ENCODE data around the gene CYBA. TPM values are rescaled to one million over a fixed set of nuclear protein-coding genes. Genes with fewer than 3 reads are reported as not detected.

The CYBA gene
- total RNA-seq, 1 donor from 2014 or later, result 90.8 TPM

- Histone ChIP-seq H3K27ac (ENCODE audit: low read depth, low read length) (peak overlapping the region; percentile 88), H3K4me1 (ENCODE audit: control insufficient read depth in 3 of 3, insufficient read depth in 3 of 3, low read length in 3 of 3) (peaks cover 20 to 45% (median 33%) of the 10 kb centered on the region in 3 donors), H3K27me3 (ENCODE audit: control insufficient read depth in 3 of 3, insufficient read depth in 3 of 3, low read length in 3 of 3) (peaks cover 0 to 26% (median 16%) of the 10 kb centered on the region in 3 donors), H3K9me3 (ENCODE audit: control insufficient read depth in 3 of 3, low read length in 3 of 3) (no peaks in the 10 kb centered on the region), H3K4me3 (ENCODE audit: low read length in 3 of 3) (peak overlapping the region in 1 of 3 donors; percentile 85), H3K36me3 (ENCODE audit: control insufficient read depth in 3 of 3, insufficient read depth in 3 of 3, low read length in 3 of 3) (no peaks in the 10 kb centered on the region), H3K9ac (ENCODE audit: low read depth in 1 of 3, low read length in 3 of 3) (peak overlapping the region; percentile 51 to 74 (median 59))
Measured at GRCh38 chr16:88687254-88687576, 36.4 kb upstream of the CYBA start.

DNA sequence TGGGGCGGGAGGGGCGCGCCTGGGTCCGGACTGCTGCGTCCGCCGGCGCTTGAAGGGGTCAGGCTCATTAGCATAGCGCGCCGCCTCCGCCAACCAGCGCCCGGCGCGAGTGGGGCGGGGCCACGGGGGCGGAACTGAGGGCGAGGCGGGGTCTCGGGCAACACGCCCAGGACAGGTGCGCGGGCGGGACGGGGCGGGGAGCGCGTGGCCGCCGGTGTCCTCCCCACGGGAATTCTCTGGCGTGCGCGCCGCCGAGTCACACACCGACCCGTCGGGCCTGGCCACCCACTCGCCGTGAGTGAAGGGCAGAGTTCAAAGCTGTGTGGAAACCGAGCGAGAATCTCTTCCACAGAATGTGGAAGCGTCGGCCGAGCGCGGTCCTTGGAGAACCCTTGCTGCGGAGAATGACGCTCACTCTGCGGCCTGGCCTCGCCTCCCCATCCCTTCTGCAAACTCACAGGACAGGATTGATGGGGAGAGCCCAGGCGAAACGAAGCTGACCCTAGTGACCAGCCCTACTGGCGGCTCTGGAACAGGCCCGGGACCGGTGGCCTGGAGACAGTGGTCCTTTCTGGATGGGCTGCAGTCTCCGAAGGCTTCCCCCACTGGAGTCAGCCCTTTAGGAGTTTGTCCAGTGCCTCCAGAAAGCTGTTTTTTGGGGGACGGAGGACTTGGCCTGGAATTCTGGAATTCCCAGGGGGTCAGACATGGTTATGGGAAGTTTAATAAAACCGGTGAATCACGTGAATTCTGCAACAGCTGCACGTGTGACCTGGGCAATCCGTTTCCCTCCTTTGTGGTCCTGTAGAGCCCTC, 35.8 kb upstream of the CYBA start, which contains the start of gene SNAI3:
Gene SNAI3, minus strand, starts transcription at position 69 of the 815 bp plus-strand sequence. CDS start 101 bp downstream, outside the sequence.
- Histone ChIP-seq H3K27me3 (ENCODE audit: control insufficient read depth in 3 of 3, insufficient read depth in 3 of 3, low read length in 3 of 3) (peaks cover 0 to 26% (median 16%) of the 10 kb centered on the region in 3 donors), H3K9me3 (ENCODE audit: control insufficient read depth in 3 of 3, low read length in 3 of 3) (no peaks in the 10 kb centered on the region), H3K36me3 (ENCODE audit: control insufficient read depth in 3 of 3, insufficient read depth in 3 of 3, low read length in 3 of 3) (no peaks in the 10 kb centered on the region), H3K27ac (ENCODE audit: low read depth, low read length) (peak within 1 kb of the TSS; percentile 88), H3K4me3 (ENCODE audit: low read length in 3 of 3) (peak within 1 kb of the TSS; percentile 61 to 85 (median 75)), H3K9ac (ENCODE audit: low read depth in 1 of 3, low read length in 3 of 3) (peak within 1 kb of the TSS; percentile 76 to 85 (median 79)), H3K4me1 (ENCODE audit: control insufficient read depth in 3 of 3, insufficient read depth in 3 of 3, low read length in 3 of 3) (peaks cover 20 to 51% (median 35%) of the 10 kb centered on the region in 3 donors)

DNA sequence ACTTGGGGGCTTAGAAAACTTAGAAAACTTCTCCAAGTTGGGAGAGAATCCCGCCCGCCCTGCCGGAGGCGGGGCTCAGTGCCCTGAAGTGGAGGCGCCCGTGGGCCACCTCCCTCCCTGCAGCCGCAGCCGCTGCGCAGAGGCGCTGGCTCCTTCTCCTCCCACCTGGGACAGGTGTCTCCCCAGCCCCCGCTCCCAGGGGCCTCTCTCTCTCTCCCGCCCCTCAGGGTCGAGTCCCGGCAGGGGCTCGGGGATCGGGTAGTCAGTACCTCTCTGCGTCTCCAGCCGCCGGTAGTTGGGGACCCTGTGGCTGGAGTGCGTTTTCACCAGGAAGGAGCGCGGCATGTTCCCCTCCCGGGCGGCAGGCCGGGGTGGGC, 35.2 kb upstream of the CYBA start:
- Histone ChIP-seq H3K9me3 (ENCODE audit: control insufficient read depth in 3 of 3, low read length in 3 of 3) (no peaks in the 10 kb centered on the region), H3K27ac (ENCODE audit: low read depth, low read length) (peak overlapping the region; percentile 65), H3K36me3 (ENCODE audit: control insufficient read depth in 3 of 3, insufficient read depth in 3 of 3, low read length in 3 of 3) (peaks cover 0 to 2% (median under 1%) of the 10 kb centered on the region in 3 donors), H3K27me3 (ENCODE audit: control insufficient read depth in 3 of 3, insufficient read depth in 3 of 3, low read length in 3 of 3) (peaks cover 0 to 26% (median 17%) of the 10 kb centered on the region in 3 donors), H3K4me1 (ENCODE audit: control insufficient read depth in 3 of 3, insufficient read depth in 3 of 3, low read length in 3 of 3) (peaks cover 25 to 57% (median 35%) of the 10 kb centered on the region in 3 donors), H3K4me3 (ENCODE audit: low read length in 3 of 3) (peak overlapping the region; percentile 61 to 85 (median 75)), H3K9ac (ENCODE audit: low read depth in 1 of 3, low read length in 3 of 3) (peak overlapping the region; percentile 76 to 85 (median 79))

DNA sequence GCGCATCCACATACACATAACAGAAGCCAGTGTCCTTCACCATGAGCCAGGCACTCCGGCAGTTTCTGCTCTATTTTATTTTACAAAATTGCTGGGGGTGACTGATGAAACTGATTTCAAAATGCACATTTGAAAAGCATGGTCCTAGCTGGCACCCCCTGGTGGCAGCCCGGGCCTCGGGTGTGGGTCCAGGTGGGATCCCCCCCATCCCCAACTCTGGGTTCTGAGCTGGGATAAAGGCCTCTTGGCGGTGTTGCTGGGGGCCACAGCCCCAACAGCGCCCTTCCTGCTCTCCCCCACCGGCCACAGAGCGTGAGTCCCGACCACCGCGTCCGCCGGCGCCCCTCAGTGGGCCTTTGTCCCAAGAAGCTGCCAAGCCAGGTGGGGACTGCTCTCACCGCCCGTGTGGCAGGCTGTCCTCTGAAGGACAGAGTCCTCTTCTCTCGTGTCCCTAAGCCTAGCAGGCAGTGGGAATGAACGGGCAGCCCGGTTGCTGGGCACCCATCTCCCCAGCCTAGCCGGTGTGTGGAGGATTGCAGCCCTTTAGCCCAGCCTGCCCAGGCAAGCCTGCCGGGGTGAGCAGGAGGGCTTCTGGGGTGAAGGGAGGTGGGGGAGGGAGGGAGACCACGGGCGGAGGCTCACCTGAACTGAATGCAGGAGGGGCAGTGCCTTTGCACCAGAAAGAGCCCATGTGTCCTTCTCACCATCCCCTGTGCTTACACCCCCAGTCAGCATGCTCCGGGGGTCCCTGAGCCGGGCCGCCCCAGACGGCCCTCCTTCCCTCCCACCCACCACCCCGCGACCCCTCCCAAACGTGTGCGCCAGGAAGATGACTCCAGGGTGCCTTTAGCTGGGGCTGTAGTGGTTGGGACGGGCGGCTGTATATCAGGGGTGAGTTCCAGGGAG, 34.6 kb upstream of the CYBA start:
- peaks cover 0 to 23% (median 17%) of the 10 kb centered on the region in 3 donors for H3K27me3 ChIP-seq (ENCODE audit: control insufficient read depth in 3 of 3, insufficient read depth in 3 of 3, low read length in 3 of 3)
- peak overlapping the region; percentile 61 to 85 (median 75) for H3K4me3 ChIP-seq (ENCODE audit: low read length in 3 of 3)
- peaks cover 0 to 7% (median 4%) of the 10 kb centered on the region in 3 donors for H3K36me3 ChIP-seq (ENCODE audit: control insufficient read depth in 3 of 3, insufficient read depth in 3 of 3, low read length in 3 of 3)
- H3K4me1 ChIP-seq (ENCODE audit: control insufficient read depth in 3 of 3, insufficient read depth in 3 of 3, low read length in 3 of 3), result peaks cover 29 to 63% (median 37%) of the 10 kb centered on the region in 3 donors
- H3K27ac ChIP-seq (ENCODE audit: low read depth, low read length), result peak overlapping the region; percentile 65
- H3K9ac ChIP-seq (ENCODE audit: low read depth in 1 of 3, low read length in 3 of 3), result peak overlapping the region; percentile 76 to 85 (median 79)
- no peaks in the 10 kb centered on the region for H3K9me3 ChIP-seq (ENCODE audit: control insufficient read depth in 3 of 3, low read length in 3 of 3)

DNA sequence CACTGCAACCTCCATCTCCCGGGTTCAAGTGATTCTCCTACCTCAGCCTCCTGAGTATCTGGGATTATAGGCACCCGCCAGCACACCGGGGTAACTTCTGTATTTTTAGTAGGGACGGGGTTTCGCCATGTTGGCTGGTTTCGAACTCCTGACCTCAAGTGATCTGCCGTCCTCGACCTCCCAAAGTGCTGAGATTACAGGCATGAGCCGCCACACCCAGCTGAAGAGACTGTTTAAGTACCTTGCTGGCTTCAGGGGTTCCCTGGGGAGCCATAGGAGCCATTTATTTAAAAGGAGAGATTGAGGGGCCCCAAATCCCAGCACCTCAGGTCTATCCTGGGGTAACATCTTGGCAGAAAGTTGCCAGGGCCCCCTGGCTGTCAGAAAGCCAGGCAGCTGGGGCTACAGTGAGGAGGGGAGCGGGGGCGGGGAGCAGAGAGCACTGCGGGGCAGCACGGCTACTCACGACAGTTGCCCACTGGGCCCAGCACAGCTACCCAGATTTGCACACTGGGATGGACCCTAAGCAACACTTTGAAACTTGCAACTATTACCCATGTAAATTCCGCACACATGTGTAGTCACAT, 33.8 kb upstream of the CYBA start:
- H3K9ac ChIP-seq (ENCODE audit: low read depth in 1 of 3, low read length in 3 of 3), result peak overlapping the region; percentile 76 to 85 (median 79)

GRCh38 chr16:88681709-88682451, 31.0 kb upstream of the CYBA start:
- H3K9me3 ChIP-seq (ENCODE audit: control insufficient read depth in 3 of 3, low read length in 3 of 3), result no peaks in the 10 kb centered on the region
- peaks cover 0 to 11% (median 5%) of the 10 kb centered on the region in 3 donors for H3K36me3 ChIP-seq (ENCODE audit: control insufficient read depth in 3 of 3, insufficient read depth in 3 of 3, low read length in 3 of 3)
- no peak overlapping the region for H3K9ac ChIP-seq (ENCODE audit: low read depth in 1 of 3, low read length in 3 of 3)
- peaks cover 35 to 65% (median 40%) of the 10 kb centered on the region in 3 donors for H3K4me1 ChIP-seq (ENCODE audit: control insufficient read depth in 3 of 3, insufficient read depth in 3 of 3, low read length in 3 of 3)
- peak overlapping the region; percentile 31 for H3K27ac ChIP-seq (ENCODE audit: low read depth, low read length)
- H3K4me3 ChIP-seq (ENCODE audit: low read length in 3 of 3), result peak overlapping the region in 1 of 3 donors; percentile 6
- peaks cover 0 to 32% (median 11%) of the 10 kb centered on the region in 3 donors for H3K27me3 ChIP-seq (ENCODE audit: control insufficient read depth in 3 of 3, insufficient read depth in 3 of 3, low read length in 3 of 3)

More for the DNA sequence above, 33.8 kb upstream of the CYBA start:
- Histone ChIP-seq H3K36me3 (ENCODE audit: control insufficient read depth in 3 of 3, insufficient read depth in 3 of 3, low read length in 3 of 3) (peaks cover 0 to 10% (median 4%) of the 10 kb centered on the region in 3 donors), H3K27ac (ENCODE audit: low read depth, low read length) (no peak overlapping the region), H3K4me3 (ENCODE audit: low read length in 3 of 3) (peak overlapping the region; percentile 61 to 85 (median 75)), H3K4me1 (ENCODE audit: control insufficient read depth in 3 of 3, insufficient read depth in 3 of 3, low read length in 3 of 3) (peaks cover 29 to 63% (median 37%) of the 10 kb centered on the region in 3 donors), H3K9me3 (ENCODE audit: control insufficient read depth in 3 of 3, low read length in 3 of 3) (no peaks in the 10 kb centered on the region), H3K27me3 (ENCODE audit: control insufficient read depth in 3 of 3, insufficient read depth in 3 of 3, low read length in 3 of 3) (peaks cover 0 to 22% (median 17%) of the 10 kb centered on the region in 3 donors)

GRCh38 chr16:88681084-88681680, 30.3 kb upstream of the CYBA start:
- Histone ChIP-seq H3K4me3 (ENCODE audit: low read length in 3 of 3) (no peak overlapping the region), H3K36me3 (ENCODE audit: control insufficient read depth in 3 of 3, insufficient read depth in 3 of 3, low read length in 3 of 3) (peaks cover 0 to 11% (median 7%) of the 10 kb centered on the region in 3 donors), H3K9ac (ENCODE audit: low read depth in 1 of 3, low read length in 3 of 3) (no peak overlapping the region), H3K27ac (ENCODE audit: low read depth, low read length) (no peak overlapping the region), H3K9me3 (ENCODE audit: control insufficient read depth in 3 of 3, low read length in 3 of 3) (no peaks in the 10 kb centered on the region), H3K4me1 (ENCODE audit: control insufficient read depth in 3 of 3, insufficient read depth in 3 of 3, low read length in 3 of 3) (peaks cover 38 to 67% (median 42%) of the 10 kb centered on the region in 3 donors), H3K27me3 (ENCODE audit: control insufficient read depth in 3 of 3, insufficient read depth in 3 of 3, low read length in 3 of 3) (peaks cover 0 to 33% (median 11%) of the 10 kb centered on the region in 3 donors)

- Histone ChIP-seq H3K27ac (ENCODE audit: low read depth, low read length) (no peak overlapping the region), H3K4me1 (ENCODE audit: control insufficient read depth in 3 of 3, insufficient read depth in 3 of 3, low read length in 3 of 3) (peaks cover 43 to 73% (median 48%) of the 10 kb centered on the region in 3 donors), H3K36me3 (ENCODE audit: control insufficient read depth in 3 of 3, insufficient read depth in 3 of 3, low read length in 3 of 3) (peaks cover 0 to 11% (median 7%) of the 10 kb centered on the region in 3 donors), H3K4me3 (ENCODE audit: low read length in 3 of 3) (no peak overlapping the region), H3K9me3 (ENCODE audit: control insufficient read depth in 3 of 3, low read length in 3 of 3) (no peaks in the 10 kb centered on the region), H3K27me3 (ENCODE audit: control insufficient read depth in 3 of 3, insufficient read depth in 3 of 3, low read length in 3 of 3) (peaks cover 0 to 33% (median 11%) of the 10 kb centered on the region in 3 donors), H3K9ac (ENCODE audit: low read depth in 1 of 3, low read length in 3 of 3) (no peak overlapping the region)
Measured at GRCh38 chr16:88680554-88681083, 29.8 kb upstream of the CYBA start.

Data from skeletal muscle tissue (tissue), 4 donors.